Forelimb muscle (tissue), 1 donor: ENCODE results near the gene CARNS1. TPM values are rescaled to one million over a fixed set of nuclear protein-coding genes. Genes with fewer than 3 reads are reported as not detected.
"Not testable (repeated sequence)": the region's sequence is repeated elsewhere in the genome, so short reads cannot be mapped to it uniquely, and the experiment has no call there.

Source experiments
- DNase-seq: peaks from one replicate; pipeline ENCODE4 v3.0.0-alpha.2; 2013; ENCODE audit warnings: low read depth
- polyA plus RNA-seq: library from polyadenylated mRNA; unstranded; fragments of 120-200 nt; gene quantifications from one replicate; pipeline ENCODE4 v1.2.1, GENCODE V29; 2013; ENCODE audit not compliant: insufficient read length

Gene CARNS1
- polyA plus RNA-seq, 1 donor = 73.3 TPM

- no peak for DNase-seq
Observed at GRCh38 chr11:67409781-67410368, 5.6 kb upstream of the CARNS1 start.

- no peak for DNase-seq
Observed at GRCh38 chr11:67410369-67410831, 5.1 kb upstream of the CARNS1 start.

- DNase-seq = no peak
Observed at GRCh38 chr11:67410984-67411784, 4.3 kb upstream of the CARNS1 start.

GRCh38 chr11:67411785-67412152 lies 3.7 kb upstream of the CARNS1 start:
- DNase-seq = no peak

GRCh38 chr11:67412495-67413179 lies 2.8 kb upstream of the CARNS1 start:
- no peak for DNase-seq

GRCh38 chr11:67413266-67413849 lies 2.1 kb upstream of the CARNS1 start:
- DNase-seq = no peak

- no peak for DNase-seq
Observed at GRCh38 chr11:67416416-67417335, 1.2 kb downstream of the CARNS1 start.

- no peak for DNase-seq
Observed at GRCh38 chr11:67417425-67417824, 1.9 kb downstream of the CARNS1 start.

GRCh38 chr11:67418476-67419281 lies 3.2 kb downstream of the CARNS1 start:
- DNase-seq = no peak

- no peak for DNase-seq
Observed at GRCh38 chr11:67419325-67420049, 4.0 kb downstream of the CARNS1 start.

GRCh38 chr11:67420147-67420645 lies 4.7 kb downstream of the CARNS1 start:
- DNase-seq = no peak

GRCh38 chr11:67420646-67421429 lies 5.4 kb downstream of the CARNS1 start:
- no peak for DNase-seq

- no peak for DNase-seq
Observed at GRCh38 chr11:67421430-67422031, 6.1 kb downstream of the CARNS1 start.

GRCh38 chr11:67422891-67423290 lies 7.4 kb downstream of the CARNS1 start:
- no peak for DNase-seq

- no peak for DNase-seq
Observed at GRCh38 chr11:67423466-67423865, 8.0 kb downstream of the CARNS1 start.

GRCh38 chr11:67423891-67424613 lies 8.6 kb downstream of the CARNS1 start:
- no peak for DNase-seq

- not testable (repeated sequence) for DNase-seq
Observed at GRCh38 chr11:67427364-67427859, 11.9 kb downstream of the CARNS1 start.
